Renal cortex interstitium (tissue), 15 donors: Measurements from ENCODE around the gene NCKAP5. TPM values are rescaled to one million over a fixed set of nuclear protein-coding genes. Genes with fewer than 3 reads are reported as not detected.

ENCODE experiments used
- DNase-seq, 11 donors: peaks; one replicate each; pipeline ENCODE4 v3.0.0-alpha.2; 2013; ENCODE audit warnings: low read depth in 9 of 11, low spot score in 4 of 11; ENCODE audit errors: extremely low read depth in 1 of 11
- long read RNA-seq, 16 experiments: transcript quantifications; one replicate each; lab custom pipeline, GENCODE V29; 2026
- polyA plus RNA-seq, 3 donors: library from polyadenylated mRNA; unstranded; fragments of 120-200 nt; gene quantifications; one replicate each; pipeline ENCODE4 v1.2.1, GENCODE V29; 2013; ENCODE audit not compliant: insufficient read length in 3 of 3

NCKAP5 gene
- 1 to 10 TPM; 7.3 to 9.2 (median 7.7) TPM for polyA plus RNA-seq
- long read RNA-seq, donor 1 = 0 reads
- long read RNA-seq, donor 2 = 0 reads
- long read RNA-seq, donor 3 = 0 reads
- long read RNA-seq, donor 4 = 0 reads
- long read RNA-seq, donor 5 = 0 reads
- long read RNA-seq, donor 6 = 0 reads
- long read RNA-seq, donor 7 = 0 reads
- long read RNA-seq, donor 8 = 0 reads
- long read RNA-seq, donor 9 = 0 reads
- long read RNA-seq, donor 10 = 0 reads
- long read RNA-seq, donor 11 = 0 reads
- long read RNA-seq, donor 12 = 0 reads
- long read RNA-seq, donor 13 = 0 reads
- long read RNA-seq, donor 14 = 0 reads
- long read RNA-seq, donor 15 = 0 reads
- long read RNA-seq, donor 16, partial matches to known transcripts = 0 of 1 reads
- long read RNA-seq, donor 16, other reads (novel, unspliced or antisense) = 0 of 1 reads

GRCh38 chr2:133568172-133568571 is at the start of gene NCKAP5:
Gene NCKAP5, minus strand, starts transcription at chr2:133568463. Its CDS starts 50,937 bp downstream, at chr2:133517526.
- peak in 2 of 11 donors; percentile 53 to 75 for DNase-seq

DNA sequence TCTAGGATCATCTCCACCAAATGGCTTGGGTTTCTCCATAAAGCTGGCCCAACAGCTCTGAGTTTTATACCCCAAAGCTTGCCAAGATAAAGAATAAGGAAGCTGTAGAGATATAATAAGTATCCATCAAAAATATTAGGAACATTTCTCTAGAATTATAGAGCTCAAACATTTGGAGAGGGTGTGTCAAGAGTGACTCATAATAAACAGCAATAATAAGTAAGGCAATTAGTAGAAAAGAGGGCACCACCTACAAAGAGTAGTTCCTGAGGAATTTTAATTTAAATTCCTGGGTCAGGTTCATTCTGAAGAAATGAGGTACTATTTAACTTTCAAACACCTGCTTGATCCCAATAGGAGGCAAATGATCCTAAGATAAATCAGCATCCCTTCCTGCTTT is 41.4 kb upstream of the NCKAP5 start:
- DNase-seq = no peak

DNA sequence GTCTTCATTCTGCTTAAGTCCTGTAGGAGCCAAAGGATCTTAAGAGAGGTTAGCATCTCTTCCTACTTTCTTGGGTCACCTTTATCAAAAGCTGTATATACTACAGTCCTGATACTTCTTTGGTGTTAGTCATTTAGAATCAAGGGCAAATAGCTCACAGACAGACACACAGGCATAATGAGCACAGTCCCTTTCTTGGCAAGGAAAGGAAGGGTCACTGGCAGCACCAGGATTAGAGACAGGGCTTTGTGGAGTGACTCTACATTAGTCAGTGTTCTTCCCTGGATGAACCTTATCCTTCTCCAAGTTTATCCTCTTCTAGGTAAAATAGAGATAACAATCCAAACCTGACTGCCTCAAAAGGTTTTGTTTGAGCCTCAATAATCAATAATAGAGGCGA is 40.0 kb upstream of the NCKAP5 start:
- no peak for DNase-seq

GRCh38 chr2:133607679-133608078 is 39.4 kb upstream of the NCKAP5 start:
- DNase-seq = no peak

DNA sequence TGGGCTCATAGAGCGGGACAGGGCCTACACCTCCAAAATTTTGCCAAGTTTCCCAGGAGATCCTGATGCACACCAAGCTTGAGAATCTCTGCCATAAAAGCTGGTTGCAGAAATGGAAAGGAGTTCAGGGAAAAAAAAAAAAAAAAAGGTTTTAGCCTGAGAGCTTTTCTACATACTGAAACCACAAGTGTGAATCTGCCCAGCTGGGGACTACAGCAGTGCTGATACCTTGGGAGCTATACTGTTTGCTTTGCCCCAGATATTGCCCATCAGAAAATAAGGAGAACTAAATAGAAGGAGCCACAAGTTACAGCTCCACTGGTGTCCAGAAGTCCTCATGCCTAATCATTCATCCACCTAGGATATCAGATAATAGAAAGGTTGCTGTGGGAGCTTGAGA is 38.4 kb upstream of the NCKAP5 start:
- no peak for DNase-seq

DNA sequence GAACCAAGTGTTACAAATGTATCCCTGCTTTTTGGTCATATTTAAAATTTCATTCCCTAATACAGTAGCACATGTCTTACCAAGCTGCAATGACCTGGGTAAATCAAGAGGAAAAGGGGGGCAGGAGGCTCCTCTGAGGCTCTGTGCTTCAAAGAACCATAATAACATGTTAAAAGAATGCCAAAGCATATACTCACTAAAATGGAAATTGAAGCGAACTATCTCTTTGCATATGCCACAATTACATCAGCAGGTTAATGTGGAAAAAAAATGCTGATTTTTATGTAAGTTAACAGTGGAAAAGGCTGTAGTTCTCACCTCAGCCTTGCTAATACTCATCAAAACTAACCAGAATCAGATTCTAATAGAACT is 37.5 kb upstream of the NCKAP5 start:
- DNase-seq = no peak

- DNase-seq = no peak
Measured at GRCh38 chr2:133605011-133605765, 36.9 kb upstream of the NCKAP5 start.

- no peak for DNase-seq
Measured at GRCh38 chr2:133603109-133603508, 34.8 kb upstream of the NCKAP5 start.

- DNase-seq = no peak
Measured at GRCh38 chr2:133602538-133602937, 34.3 kb upstream of the NCKAP5 start.

DNA sequence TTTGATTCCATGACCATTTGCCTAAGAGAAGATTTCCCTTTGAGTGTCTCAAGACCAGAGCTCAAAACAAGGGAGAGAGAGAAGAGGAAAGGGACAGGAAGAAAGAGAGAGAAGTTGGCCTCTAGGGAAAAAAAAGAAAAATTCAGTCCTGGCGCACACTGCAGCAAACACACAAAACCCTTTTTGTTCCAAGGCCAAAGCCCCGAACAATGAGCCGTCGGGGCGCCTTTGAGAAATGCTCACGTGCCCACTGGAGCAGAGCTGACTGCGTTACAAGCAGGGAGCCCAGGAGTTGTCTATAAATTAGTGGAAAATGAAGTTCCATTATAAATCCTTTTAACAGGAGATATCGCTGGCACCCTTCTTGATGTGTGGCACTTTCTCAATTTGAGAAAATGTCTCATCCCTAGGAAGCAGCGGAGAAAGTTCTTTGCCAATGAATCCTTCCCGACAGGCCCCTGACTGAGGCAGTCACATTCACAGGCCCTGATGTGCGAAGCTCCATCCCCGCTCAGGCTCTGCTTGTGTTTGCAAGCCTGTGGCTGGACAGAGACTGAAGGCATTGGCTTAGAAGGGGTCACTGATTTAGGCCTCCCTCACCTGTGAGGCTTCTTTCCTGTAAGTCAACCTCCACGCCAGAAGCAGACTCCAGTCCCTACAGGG is 32.1 kb upstream of the NCKAP5 start:
- no peak for DNase-seq

GRCh38 chr2:133599811-133600210 is 31.5 kb upstream of the NCKAP5 start:
- DNase-seq = no peak

GRCh38 chr2:133599211-133599803 is 31.0 kb upstream of the NCKAP5 start:
- no peak for DNase-seq

DNA sequence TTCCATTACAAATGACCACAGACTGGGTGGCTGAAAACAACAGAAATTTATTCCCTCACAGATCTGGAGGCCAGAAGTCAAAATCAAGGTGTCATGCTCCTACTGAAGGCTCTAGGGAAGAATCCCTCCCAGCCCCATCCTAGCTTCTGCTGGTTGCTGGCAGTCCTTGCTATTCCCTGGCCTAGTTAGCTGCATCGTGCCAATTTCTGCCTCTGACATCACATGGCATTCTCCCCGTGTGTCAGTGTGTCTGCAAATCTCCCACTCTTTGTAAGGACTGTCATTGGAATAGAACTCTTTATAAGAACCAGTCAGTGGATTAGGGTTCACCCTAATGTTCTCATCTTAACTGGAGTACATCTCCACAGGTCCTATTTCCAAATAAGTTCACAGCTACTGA is 30.5 kb upstream of the NCKAP5 start:
- DNase-seq = no peak

DNA sequence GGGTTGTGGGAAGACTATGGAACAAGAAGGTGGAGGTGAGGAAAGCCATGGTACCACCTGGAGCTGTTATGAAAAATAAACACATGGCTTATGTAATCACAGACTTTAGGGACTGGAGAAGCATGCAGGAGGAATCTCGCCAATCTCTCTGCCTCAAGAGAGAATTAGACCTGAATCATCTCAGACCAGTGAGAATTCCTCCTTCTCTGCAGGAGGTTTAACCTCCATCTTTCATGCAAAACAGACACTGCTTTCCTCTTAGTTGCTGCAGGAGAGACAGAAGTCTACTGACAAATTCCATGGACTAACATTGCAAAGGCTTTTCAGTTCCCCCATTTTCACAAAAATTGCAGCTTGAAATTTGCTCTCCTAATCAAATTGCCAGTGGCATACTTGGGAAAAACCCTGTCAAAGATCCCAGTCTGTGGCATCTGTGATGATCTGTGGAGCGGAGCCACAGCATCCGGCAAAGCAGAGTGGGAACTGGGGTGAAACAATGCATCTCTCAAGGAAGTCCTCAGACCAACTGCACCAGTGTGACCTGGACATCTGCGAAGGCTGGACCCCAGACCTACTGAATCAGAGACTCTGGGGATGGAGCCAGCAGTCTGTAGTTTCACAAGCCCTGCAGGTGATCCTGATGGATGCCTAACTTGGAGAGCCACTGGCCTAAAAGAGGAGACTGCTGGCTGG is 28.6 kb upstream of the NCKAP5 start:
- no peak for DNase-seq

GRCh38 chr2:133591164-133591563 is 22.9 kb upstream of the NCKAP5 start:
- DNase-seq = no peak

GRCh38 chr2:133589456-133589855 is 21.2 kb upstream of the NCKAP5 start:
- DNase-seq = no peak

- DNase-seq = no peak
Measured at GRCh38 chr2:133588144-133588543, 19.9 kb upstream of the NCKAP5 start.

DNA sequence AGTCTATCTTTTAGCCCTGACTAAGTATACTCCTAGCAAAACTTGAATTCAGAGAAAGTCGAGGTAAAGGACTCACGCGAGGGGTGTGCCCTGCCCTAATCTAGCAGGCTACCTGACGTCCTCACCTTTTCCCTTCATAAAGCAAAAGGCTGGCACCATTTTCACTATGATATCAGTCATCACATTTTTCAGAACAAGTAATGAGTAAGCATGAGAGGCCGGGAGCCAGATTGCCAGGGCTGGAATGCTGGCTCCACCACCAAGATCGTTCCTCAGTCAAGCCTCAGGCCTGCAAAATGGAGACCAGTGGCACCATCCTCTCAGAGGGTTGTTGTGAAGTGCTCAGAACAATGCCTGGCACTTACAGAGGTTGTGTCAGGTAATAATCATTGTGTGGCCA is 18.7 kb upstream of the NCKAP5 start:
- DNase-seq = no peak
